ENCODE measurements around the gene SMAGP. TPM values are rescaled to one million over a fixed set of nuclear protein-coding genes. Genes with fewer than 3 reads are reported as not detected.

SMAGP gene
- total RNA-seq, 1 donor from 2014 or later = 31.3 TPM

DNA sequence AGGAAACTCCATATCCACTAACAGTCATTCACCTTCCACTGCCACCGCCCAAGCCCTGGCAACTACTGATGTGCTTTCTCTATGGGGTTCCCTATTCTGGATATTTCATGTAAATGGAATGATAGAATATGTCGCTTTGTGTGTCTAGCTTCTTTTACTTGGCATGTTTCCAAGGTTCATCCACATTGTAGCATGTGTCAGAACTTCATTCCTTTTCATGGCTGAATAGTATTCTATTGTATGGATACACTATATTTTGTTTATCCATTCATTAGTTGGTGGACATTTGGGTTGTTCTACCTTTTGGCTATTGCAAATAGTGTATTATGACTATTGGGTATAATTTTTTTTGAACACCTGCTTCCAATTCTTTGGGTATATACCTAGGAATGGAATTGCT lies 61.0 kb downstream of the SMAGP start:
- intact Hi-C loops (cut with DNase I) = no loop called here
- TF ChIP-seq, protein P1, sequence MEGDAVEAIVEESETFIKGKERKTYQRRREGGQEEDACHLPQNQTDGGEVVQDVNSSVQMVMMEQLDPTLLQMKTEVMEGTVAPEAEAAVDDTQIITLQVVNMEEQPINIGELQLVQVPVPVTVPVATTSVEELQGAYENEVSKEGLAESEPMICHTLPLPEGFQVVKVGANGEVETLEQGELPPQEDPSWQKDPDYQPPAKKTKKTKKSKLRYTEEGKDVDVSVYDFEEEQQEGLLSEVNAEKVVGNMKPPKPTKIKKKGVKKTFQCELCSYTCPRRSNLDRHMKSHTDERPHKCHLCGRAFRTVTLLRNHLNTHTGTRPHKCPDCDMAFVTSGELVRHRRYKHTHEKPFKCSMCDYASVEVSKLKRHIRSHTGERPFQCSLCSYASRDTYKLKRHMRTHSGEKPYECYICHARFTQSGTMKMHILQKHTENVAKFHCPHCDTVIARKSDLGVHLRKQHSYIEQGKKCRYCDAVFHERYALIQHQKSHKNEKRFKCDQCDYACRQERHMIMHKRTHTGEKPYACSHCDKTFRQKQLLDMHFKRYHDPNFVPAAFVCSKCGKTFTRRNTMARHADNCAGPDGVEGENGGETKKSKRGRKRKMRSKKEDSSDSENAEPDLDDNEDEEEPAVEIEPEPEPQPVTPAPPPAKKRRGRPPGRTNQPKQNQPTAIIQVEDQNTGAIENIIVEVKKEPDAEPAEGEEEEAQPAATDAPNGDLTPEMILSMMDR (IDR thresholded peaks at IDR 0.05) = no peak
- no peak overlapping the region for H3K27ac ChIP-seq

GRCh38 chr12:51208016-51208660 lies 62.1 kb downstream of the SMAGP start:
- H3K9me3 ChIP-seq = no peaks in the 10 kb centered on the region
- peaks cover 11% of the 10 kb centered on the region for H3K36me3 ChIP-seq
- DNase-seq = peak; percentile 1
- H3K27ac ChIP-seq = no peak overlapping the region
- no peaks in the 10 kb centered on the region for H3K4me1 ChIP-seq
- ATAC-seq = no peak
- TF ChIP-seq, protein P1 (IDR thresholded peaks at IDR 0.05) = no peak
- intact Hi-C loops (cut with DNase I) = no loop called here
- H3K27me3 ChIP-seq (ENCODE audit: low read depth) = no peaks in the 10 kb centered on the region
- no peak overlapping the region for H3K4me3 ChIP-seq

More for the DNA sequence above, 61.0 kb downstream of the SMAGP start:
- no peak for DNase-seq
- no peaks in the 10 kb centered on the region for H3K4me1 ChIP-seq
- no peak for ATAC-seq
- no peaks in the 10 kb centered on the region for H3K9me3 ChIP-seq
- no peak overlapping the region for H3K4me3 ChIP-seq
- H3K27me3 ChIP-seq (ENCODE audit: low read depth) = no peaks in the 10 kb centered on the region
- H3K36me3 ChIP-seq = peaks cover 6% of the 10 kb centered on the region

GRCh38 chr12:51205350-51205749 lies 64.9 kb downstream of the SMAGP start:
- ATAC-seq (no peak), DNase-seq (peak; percentile 28)
- H3K27me3 ChIP-seq (ENCODE audit: low read depth) = no peaks in the 10 kb centered on the region
- peaks cover 16% of the 10 kb centered on the region for H3K36me3 ChIP-seq
- no peaks in the 10 kb centered on the region for H3K9me3 ChIP-seq
- no peaks in the 10 kb centered on the region for H3K4me1 ChIP-seq
- no peak overlapping the region for H3K27ac ChIP-seq
- TF ChIP-seq, protein P1 (IDR thresholded peaks at IDR 0.05) = no peak
- H3K4me3 ChIP-seq = no peak overlapping the region
- intact Hi-C loops (cut with DNase I) = no loop called here

DNA sequence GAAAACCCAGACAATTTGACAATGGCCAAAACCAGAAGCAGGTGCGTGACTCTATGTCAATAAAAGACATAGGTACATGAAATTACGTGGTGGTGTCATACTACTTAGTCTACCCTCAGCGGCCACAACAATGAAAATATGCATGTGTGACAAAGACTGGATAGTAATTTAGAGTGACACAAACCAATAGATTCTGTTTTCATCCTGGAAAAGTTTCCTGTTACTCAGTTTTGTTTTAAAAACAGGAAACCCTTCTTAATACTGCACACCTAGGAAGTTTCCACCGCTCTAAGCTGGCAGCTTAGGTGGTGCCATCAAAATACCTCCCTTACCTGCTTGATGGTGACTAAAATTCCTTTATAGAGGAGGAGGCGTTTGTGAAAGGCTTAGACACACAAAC lies 67.5 kb downstream of the SMAGP start:
- Histone ChIP-seq H3K27me3 (ENCODE audit: low read depth) (no peaks in the 10 kb centered on the region), H3K4me3 (no peak overlapping the region), H3K27ac (no peak overlapping the region), H3K4me1 (no peaks in the 10 kb centered on the region), H3K9me3 (no peaks in the 10 kb centered on the region), H3K36me3 (peaks cover 12% of the 10 kb centered on the region)
- intact Hi-C loops (cut with DNase I) = no loop called here
- DNase-seq (no peak), ATAC-seq (no peak)
- TF ChIP-seq, protein P1 (IDR thresholded peaks at IDR 0.05) = no peak

- no peaks in the 10 kb centered on the region for H3K9me3 ChIP-seq
- intact Hi-C loops (cut with DNase I) = no loop called here
- ATAC-seq = no peak
- no peak overlapping the region for H3K4me3 ChIP-seq
- H3K27me3 ChIP-seq (ENCODE audit: low read depth) = no peaks in the 10 kb centered on the region
- TF ChIP-seq, protein P1 (IDR thresholded peaks at IDR 0.05) = no peak
- no peak for DNase-seq
- H3K4me1 ChIP-seq = no peaks in the 10 kb centered on the region
- no peak overlapping the region for H3K27ac ChIP-seq
- H3K36me3 ChIP-seq = peaks cover 11% of the 10 kb centered on the region
These were observed 69.4 kb downstream of the SMAGP start for GRCh38 chr12:51200806-51201205.
